Measurements from ENCODE around the gene LRRC4C. TPM values are rescaled to one million over a fixed set of nuclear protein-coding genes. Genes with fewer than 3 reads are reported as not detected.

Gene LRRC4C
- total RNA-seq, 1 experiment from 2014 or later, result not detected

DNA sequence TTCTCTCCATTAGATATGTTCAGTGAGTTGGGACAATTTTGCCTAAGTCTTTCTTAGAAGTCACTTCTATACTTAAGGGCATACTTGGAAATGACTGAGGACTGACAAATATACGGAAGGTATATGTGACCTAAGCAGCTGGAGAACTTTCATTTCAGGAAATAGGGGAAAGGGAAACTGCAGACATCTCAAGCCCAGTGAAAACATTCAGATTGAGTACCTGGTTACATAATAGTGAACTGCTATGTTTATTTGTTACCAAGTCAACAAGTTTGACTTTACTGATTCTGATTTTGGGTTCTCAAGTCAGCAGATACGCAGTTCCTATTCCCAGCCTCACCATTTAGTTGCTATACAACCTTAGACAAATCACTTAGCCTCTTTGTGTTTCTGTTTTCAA, 1173.9 kb downstream of the LRRC4C start:
- Histone ChIP-seq H2AFZ (ENCODE audit: low read length) (no peak overlapping the region), H3K9me2 (replicated peaks; ENCODE audit: low read length) (no peaks in the 10 kb centered on the region), H3F3A (ENCODE audit: low read length, unreplicated experiment) (no peaks in the 10 kb centered on the region), H3K4me3 (ENCODE audit: low read length) (no peak overlapping the region), H3K36me3 (ENCODE audit: low read depth, low read length) (no peaks in the 10 kb centered on the region), H3K27ac (ENCODE audit: low read length) (no peak overlapping the region), H3K4me2 (ENCODE audit: low read length) (no peak overlapping the region), H3K9ac (ENCODE audit: low read length) (no peak overlapping the region), H3K4me1 (ENCODE audit: insufficient read depth, low read length) (no peaks in the 10 kb centered on the region), H3K27me3 (ENCODE audit: low read length) (0 out of 2 replicates have a peak, but pooled peaks cover 3% of the 10 kb centered on the region), H4K20me1 (ENCODE audit: low read length) (no peaks in the 10 kb centered on the region), H3K79me2 (ENCODE audit: low read length) (no peaks in the 10 kb centered on the region), H3K9me3 (ENCODE audit: low read length) (no peaks in the 10 kb centered on the region)
- no TSS peak for BruUV-seq (replicated peaks)
- intact Hi-C loops (cut with micrococcal nuclease), result no loop called here
- no peak for DNase-seq
- no peak for TF ChIP-seq EZH2 (IDR thresholded peaks at IDR 0.05; ENCODE audit: low read length, unreplicated experiment)
- no peak for TF ChIP-seq EZH2phosphoT487 (IDR thresholded peaks at IDR 0.05; ENCODE audit: borderline replicate concordance, low read length)
- TF ChIP-seq CTCF (conservative IDR thresholded peaks at IDR 0.05; ENCODE audit: low read depth, low read length), result no peak
- ATAC-seq, result no peak
- CTCF ChIA-PET, result no interaction called here
- POLR2A ChIA-PET (ENCODE audit: unreplicated experiment), result no interaction called here

- ChIA-PET CTCF (no interaction called here), POLR2A (ENCODE audit: unreplicated experiment) (no interaction called here)
- BruUV-seq (replicated peaks), result no TSS peak
- no peak for DNase-seq
- Histone ChIP-seq H3K27ac (ENCODE audit: low read length) (no peak overlapping the region), H3K36me3 (ENCODE audit: low read depth, low read length) (no peaks in the 10 kb centered on the region), H3K27me3 (ENCODE audit: low read length) (0 out of 2 replicates have a peak, but pooled peaks cover 3% of the 10 kb centered on the region), H3K9me2 (replicated peaks; ENCODE audit: low read length) (no peaks in the 10 kb centered on the region), H2AFZ (ENCODE audit: low read length) (no peak overlapping the region), H3K4me2 (ENCODE audit: low read length) (no peak overlapping the region), H3K4me1 (ENCODE audit: insufficient read depth, low read length) (no peaks in the 10 kb centered on the region), H3K4me3 (ENCODE audit: low read length) (no peak overlapping the region), H3F3A (ENCODE audit: low read length, unreplicated experiment) (no peaks in the 10 kb centered on the region), H4K20me1 (ENCODE audit: low read length) (no peaks in the 10 kb centered on the region), H3K9me3 (ENCODE audit: low read length) (no peaks in the 10 kb centered on the region), H3K9ac (ENCODE audit: low read length) (no peak overlapping the region), H3K79me2 (ENCODE audit: low read length) (no peaks in the 10 kb centered on the region)
- intact Hi-C loops (cut with micrococcal nuclease), result no loop called here
- no peak for TF ChIP-seq EZH2phosphoT487 (IDR thresholded peaks at IDR 0.05; ENCODE audit: borderline replicate concordance, low read length)
- no peak for TF ChIP-seq CTCF (conservative IDR thresholded peaks at IDR 0.05; ENCODE audit: low read depth, low read length)
- no peak for TF ChIP-seq EZH2 (IDR thresholded peaks at IDR 0.05; ENCODE audit: low read length, unreplicated experiment)
- ATAC-seq, result no peak
These were observed 1178.3 kb downstream of the LRRC4C start for GRCh38 chr11:40281052-40281580.

- CTCF ChIA-PET, result no interaction called here
- Histone ChIP-seq H3K36me3 (ENCODE audit: low read depth, low read length) (no peaks in the 10 kb centered on the region), H4K20me1 (ENCODE audit: low read length) (no peaks in the 10 kb centered on the region), H3K4me1 (ENCODE audit: insufficient read depth, low read length) (no peaks in the 10 kb centered on the region), H3K9ac (ENCODE audit: low read length) (no peak overlapping the region), H3K9me2 (replicated peaks; ENCODE audit: low read length) (no peaks in the 10 kb centered on the region), H2AFZ (ENCODE audit: low read length) (no peak overlapping the region), H3K9me3 (ENCODE audit: low read length) (no peaks in the 10 kb centered on the region), H3K4me3 (ENCODE audit: low read length) (no peak overlapping the region), H3K27me3 (ENCODE audit: low read length) (0 out of 2 replicates have a peak, but pooled peaks cover 3% of the 10 kb centered on the region), H3K27ac (ENCODE audit: low read length) (no peak overlapping the region), H3F3A (ENCODE audit: low read length, unreplicated experiment) (no peaks in the 10 kb centered on the region), H3K4me2 (ENCODE audit: low read length) (no peak overlapping the region), H3K79me2 (ENCODE audit: low read length) (no peaks in the 10 kb centered on the region)
- ATAC-seq (no peak), DNase-seq (no peak)
- POLR2A ChIA-PET (ENCODE audit: unreplicated experiment), result no interaction called here
- intact Hi-C loops (cut with micrococcal nuclease), result no loop called here
- BruUV-seq (replicated peaks), result no TSS peak
- TF ChIP-seq EZH2phosphoT487 (IDR thresholded peaks at IDR 0.05; ENCODE audit: borderline replicate concordance, low read length) (no peak), EZH2 (IDR thresholded peaks at IDR 0.05; ENCODE audit: low read length, unreplicated experiment) (no peak), CTCF (conservative IDR thresholded peaks at IDR 0.05; ENCODE audit: low read depth, low read length) (no peak)
These were observed 1179.0 kb downstream of the LRRC4C start for GRCh38 chr11:40280159-40281051.
